Muscle layer of colon (tissue), 2 donors: ENCODE results near the gene GPR37L1.
"Not testable (repeated sequence)": the region's sequence is repeated elsewhere in the genome, so short reads cannot be mapped to it uniquely, and the experiment has no call there.

Experiments
- H3K27ac ChIP-seq: one replicate; pipeline ENCODE4 v1.7.0; 2013; ENCODE audit warnings: low read depth, mild to moderate bottlenecking, low read length, moderate library complexity
- H3K27me3 ChIP-seq, 2 donors: one replicate each; pipeline ENCODE4 v1.7.0; 2013; ENCODE audit warnings: low read length in 2 of 2, mild to moderate bottlenecking in 2 of 2; ENCODE audit not compliant: insufficient read depth in 2 of 2, control insufficient read depth in 1 of 2
- H3K36me3 ChIP-seq: one replicate; pipeline ENCODE4 v1.7.0; 2013; ENCODE audit warnings: mild to moderate bottlenecking, low read length; ENCODE audit not compliant: insufficient read depth
- H3K4me1 ChIP-seq: one replicate; pipeline ENCODE4 v1.7.0; 2013; ENCODE audit warnings: mild to moderate bottlenecking, low read length; ENCODE audit not compliant: insufficient read depth
- H3K4me3 ChIP-seq, 2 donors: one replicate each; pipeline ENCODE4 v1.7.0; 2013; ENCODE audit warnings: low read length in 2 of 2, low read depth in 1 of 2, mild to moderate bottlenecking in 1 of 2, moderate library complexity in 1 of 2
- H3K9ac ChIP-seq: one replicate; pipeline ENCODE4 v1.7.0; 2013; ENCODE audit warnings: low read length
- H3K9me3 ChIP-seq: one replicate; pipeline ENCODE4 v1.7.0; 2013; ENCODE audit warnings: mild to moderate bottlenecking, low read length
- donor health status: abdominal sarcoma.
- donor health status: Adenocarcinoma of cecum.

The GPR37L1 gene

GRCh38 chr1:202143011-202143767 is 20.5 kb downstream of the GPR37L1 start:
- Histone ChIP-seq H3K4me1 (peaks cover 31% of the 10 kb centered on the region), H3K36me3 (peaks cover 4% of the 10 kb centered on the region)

GRCh38 chr1:202143768-202144401 is 21.2 kb downstream of the GPR37L1 start:
- peak overlapping the region; percentile 77 for H3K27ac ChIP-seq
- H3K4me1 ChIP-seq: peaks cover 31% of the 10 kb centered on the region
- no peaks in the 10 kb centered on the region for H3K27me3 ChIP-seq
- no peaks in the 10 kb centered on the region for H3K9me3 ChIP-seq
- H3K4me3 ChIP-seq: peak overlapping the region; percentile 89 to 96
- H3K9ac ChIP-seq: peak overlapping the region; percentile 96
- H3K36me3 ChIP-seq: no peaks in the 10 kb centered on the region

More at GRCh38 chr1:202143011-202143767, 20.5 kb downstream of the GPR37L1 start:
- peak overlapping the region; percentile 89 to 96 for H3K4me3 ChIP-seq
- H3K9ac ChIP-seq: peak overlapping the region; percentile 96
- peak overlapping the region; percentile 77 for H3K27ac ChIP-seq
- H3K9me3 ChIP-seq: no peaks in the 10 kb centered on the region
- no peaks in the 10 kb centered on the region for H3K27me3 ChIP-seq

- Histone ChIP-seq H3K4me3 (peak within 1 kb of the TSS; percentile 89 to 96), H3K27me3 (no peaks in the 10 kb centered on the region), H3K9ac (peak within 1 kb of the TSS; percentile 96), H3K9me3 (no peaks in the 10 kb centered on the region), H3K36me3 (no peaks in the 10 kb centered on the region), H3K4me1 (peaks cover 31% of the 10 kb centered on the region), H3K27ac (peak within 1 kb of the TSS; percentile 83)
Measured at GRCh38 chr1:202144402-202145067, 21.8 kb downstream of the GPR37L1 start, which contains the start of gene ARL8A. TSS of gene ARL8A (minus strand) at chr1:202144737. CDS start at chr1:202144572, 165 bp downstream.

- peak overlapping the region; percentile 83 for H3K27ac ChIP-seq
- H3K4me3 ChIP-seq: peak overlapping the region; percentile 73 to 89
- H3K27me3 ChIP-seq: no peaks in the 10 kb centered on the region
- H3K4me1 ChIP-seq: peaks cover 31% of the 10 kb centered on the region
- H3K36me3 ChIP-seq: no peaks in the 10 kb centered on the region
- no peaks in the 10 kb centered on the region for H3K9me3 ChIP-seq
- peak overlapping the region; percentile 86 for H3K9ac ChIP-seq
Measured at GRCh38 chr1:202145068-202145743, 22.5 kb downstream of the GPR37L1 start.

- H3K27ac ChIP-seq, H3K9me3 ChIP-seq, H3K36me3 ChIP-seq, H3K9ac ChIP-seq, H3K27me3 ChIP-seq: not testable (repeated sequence)
- peaks cover 29% of the 10 kb centered on the region for H3K4me1 ChIP-seq
- peak overlapping the region in 1 of 2 donors; percentile 89 for H3K4me3 ChIP-seq
Measured at GRCh38 chr1:202145744-202146140, 23.0 kb downstream of the GPR37L1 start.

GRCh38 chr1:202146279-202146678 is 23.6 kb downstream of the GPR37L1 start:
- no peak overlapping the region for H3K9ac ChIP-seq
- no peak overlapping the region for H3K4me3 ChIP-seq
- H3K27me3 ChIP-seq: no peaks in the 10 kb centered on the region
- H3K27ac ChIP-seq: no peak overlapping the region
- no peaks in the 10 kb centered on the region for H3K36me3 ChIP-seq
- H3K9me3 ChIP-seq: no peaks in the 10 kb centered on the region
- H3K4me1 ChIP-seq: peaks cover 24% of the 10 kb centered on the region

GRCh38 chr1:202146993-202147392 is 24.3 kb downstream of the GPR37L1 start:
- H3K9ac ChIP-seq: no peak overlapping the region
- no peak overlapping the region for H3K4me3 ChIP-seq
- H3K36me3 ChIP-seq: no peaks in the 10 kb centered on the region
- no peaks in the 10 kb centered on the region for H3K27me3 ChIP-seq
- no peaks in the 10 kb centered on the region for H3K9me3 ChIP-seq
- H3K4me1 ChIP-seq: peaks cover 19% of the 10 kb centered on the region
- no peak overlapping the region for H3K27ac ChIP-seq

GRCh38 chr1:202148391-202148790 is 25.7 kb downstream of the GPR37L1 start:
- Histone ChIP-seq H3K9me3 (no peaks in the 10 kb centered on the region), H3K9ac (no peak overlapping the region), H3K27ac (no peak overlapping the region), H3K4me3 (no peak overlapping the region), H3K4me1 (peaks cover 8% of the 10 kb centered on the region), H3K36me3 (no peaks in the 10 kb centered on the region), H3K27me3 (no peaks in the 10 kb centered on the region)

- no peaks in the 10 kb centered on the region for H3K27me3 ChIP-seq
- H3K9ac ChIP-seq: no peak overlapping the region
- no peak overlapping the region for H3K27ac ChIP-seq
- no peaks in the 10 kb centered on the region for H3K9me3 ChIP-seq
- peaks cover 8% of the 10 kb centered on the region for H3K4me1 ChIP-seq
- H3K4me3 ChIP-seq: no peak overlapping the region
- no peaks in the 10 kb centered on the region for H3K36me3 ChIP-seq
Measured at GRCh38 chr1:202149566-202149965, 26.8 kb downstream of the GPR37L1 start.

- Histone ChIP-seq H3K4me1 (peaks cover 5% of the 10 kb centered on the region), H3K27me3 (no peaks in the 10 kb centered on the region), H3K9me3 (no peaks in the 10 kb centered on the region), H3K4me3 (no peak overlapping the region), H3K36me3 (no peaks in the 10 kb centered on the region), H3K9ac (no peak overlapping the region), H3K27ac (no peak overlapping the region)
Measured at GRCh38 chr1:202150187-202150586, 27.5 kb downstream of the GPR37L1 start.

GRCh38 chr1:202150602-202151001 is 27.9 kb downstream of the GPR37L1 start:
- peaks cover under 1% of the 10 kb centered on the region for H3K4me1 ChIP-seq
- H3K36me3 ChIP-seq: no peaks in the 10 kb centered on the region
- no peak overlapping the region for H3K27ac ChIP-seq
- no peaks in the 10 kb centered on the region for H3K27me3 ChIP-seq
- H3K9ac ChIP-seq: no peak overlapping the region
- no peak overlapping the region for H3K4me3 ChIP-seq
- no peaks in the 10 kb centered on the region for H3K9me3 ChIP-seq
